ENCODE measurements around the gene TBX21.

The TBX21 gene

DNA sequence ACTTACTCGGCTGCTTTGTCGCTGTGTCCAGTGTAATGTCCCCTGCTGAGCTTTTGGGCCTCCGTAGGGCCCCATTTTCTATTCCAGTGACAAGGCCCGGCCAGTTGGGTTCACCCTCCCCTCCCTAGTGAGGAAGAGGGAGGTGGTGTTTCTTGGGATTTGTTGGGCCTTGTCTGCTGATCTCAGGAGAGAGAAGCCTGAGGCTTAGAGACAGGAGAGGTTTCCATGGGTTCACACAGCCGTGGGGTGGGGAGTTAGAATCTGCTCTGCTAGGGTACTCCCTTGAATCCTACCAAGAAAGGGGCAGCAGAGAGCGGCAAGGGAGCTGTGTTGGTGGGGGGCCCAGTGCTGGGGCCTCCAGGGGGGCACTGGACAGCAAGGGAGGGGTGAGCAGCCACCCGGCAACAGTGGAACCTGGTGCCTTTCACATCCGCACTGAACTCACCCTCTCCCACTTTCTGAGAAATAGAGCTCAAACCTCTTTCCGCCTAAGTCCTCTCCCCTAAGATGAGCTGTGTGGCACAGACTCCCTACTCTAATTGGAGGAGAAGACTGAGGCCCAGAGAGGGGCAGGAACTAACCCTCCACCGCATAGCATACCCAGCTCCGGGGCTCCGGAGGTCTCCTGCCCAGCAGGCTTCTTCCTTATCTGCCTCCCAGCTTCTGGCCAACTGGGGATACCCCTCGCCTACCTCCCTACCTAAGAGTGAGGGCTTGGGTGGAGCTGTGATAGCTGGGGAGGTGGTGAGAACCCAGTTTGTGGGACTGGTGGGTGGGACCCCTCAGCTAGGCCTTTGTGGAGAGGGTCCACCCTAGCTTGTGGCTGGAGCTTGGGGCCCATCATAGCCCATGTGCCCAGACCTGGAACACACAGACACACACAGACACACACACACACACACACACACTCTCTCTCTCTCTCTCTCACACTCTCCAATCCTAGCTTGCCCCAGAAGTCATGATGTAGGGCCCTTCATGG is 32.3 kb upstream of the TBX21 start:
- peaks cover 13% of the 10 kb centered on the region for H3K36me3 ChIP-seq (ENCODE audit: control insufficient read depth, insufficient read depth, low read length)
- peaks cover 3% of the 10 kb centered on the region for H3K27me3 ChIP-seq (ENCODE audit: control insufficient read depth, insufficient read depth, low read length)
- no peak overlapping the region for H3K4me3 ChIP-seq (ENCODE audit: low read depth, low read length)
- H3K9ac ChIP-seq (ENCODE audit: low read depth, low read length) = no peak overlapping the region
- H3K9me3 ChIP-seq (ENCODE audit: control insufficient read depth, insufficient read depth, low read length) = no peaks in the 10 kb centered on the region
- peaks cover 3% of the 10 kb centered on the region for H3K4me1 ChIP-seq (ENCODE audit: control insufficient read depth, insufficient read depth, low read length)

DNA sequence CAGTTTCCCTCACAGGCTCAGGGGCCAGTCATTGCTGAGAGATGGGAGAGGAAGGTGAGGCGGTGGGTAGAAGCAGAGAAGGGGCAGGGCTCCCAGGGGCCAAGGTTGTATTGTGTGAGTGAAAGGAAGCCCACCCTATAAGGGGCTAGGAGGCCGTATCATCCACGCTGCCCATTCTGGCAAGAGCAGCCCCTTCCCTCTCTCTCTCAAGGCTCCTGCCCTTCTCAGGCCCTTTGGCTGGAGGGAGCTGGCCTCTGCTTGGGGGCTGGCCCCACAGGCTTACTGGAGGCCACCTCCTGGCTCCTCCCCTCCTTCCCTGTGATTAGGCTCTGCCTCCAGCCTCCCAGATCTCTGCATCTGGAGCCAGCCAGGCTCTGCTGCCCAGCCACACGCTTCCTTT is 31.4 kb upstream of the TBX21 start:
- Histone ChIP-seq H3K4me3 (ENCODE audit: low read depth, low read length) (no peak overlapping the region), H3K36me3 (ENCODE audit: control insufficient read depth, insufficient read depth, low read length) (peaks cover 13% of the 10 kb centered on the region), H3K27me3 (ENCODE audit: control insufficient read depth, insufficient read depth, low read length) (peaks cover 4% of the 10 kb centered on the region), H3K9me3 (ENCODE audit: control insufficient read depth, insufficient read depth, low read length) (no peaks in the 10 kb centered on the region), H3K9ac (ENCODE audit: low read depth, low read length) (no peak overlapping the region), H3K4me1 (ENCODE audit: control insufficient read depth, insufficient read depth, low read length) (no peaks in the 10 kb centered on the region)

- Histone ChIP-seq H3K9ac (ENCODE audit: low read depth, low read length) (no peak overlapping the region), H3K4me3 (ENCODE audit: low read depth, low read length) (no peak overlapping the region), H3K36me3 (ENCODE audit: control insufficient read depth, insufficient read depth, low read length) (peaks cover 10% of the 10 kb centered on the region)
Observed at GRCh38 chr17:47702391-47702995, 30.5 kb upstream of the TBX21 start.

DNA sequence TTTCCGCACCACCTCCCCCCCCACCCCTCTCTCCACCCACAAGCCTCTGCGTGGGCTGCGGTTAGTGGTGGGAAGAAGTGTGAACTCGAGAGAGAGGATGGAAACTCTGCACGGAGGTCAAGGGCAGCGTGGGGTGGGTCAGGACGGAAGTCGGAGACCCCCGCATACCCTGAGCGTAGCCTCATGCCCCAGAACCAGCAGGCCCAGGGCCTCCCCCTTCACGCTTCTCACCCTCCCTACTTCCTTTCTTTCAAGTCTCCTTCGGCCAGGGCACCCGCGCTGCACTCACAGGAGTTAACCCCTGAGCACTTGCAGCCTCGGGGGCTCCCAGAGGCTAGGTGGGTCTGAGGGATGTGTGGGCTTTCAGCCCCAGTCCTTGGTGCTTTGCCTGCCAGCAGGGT is 29.8 kb upstream of the TBX21 start:
- Histone ChIP-seq H3K9me3 (ENCODE audit: control insufficient read depth, insufficient read depth, low read length) (no peaks in the 10 kb centered on the region), H3K36me3 (ENCODE audit: control insufficient read depth, insufficient read depth, low read length) (peaks cover 10% of the 10 kb centered on the region), H3K4me1 (ENCODE audit: control insufficient read depth, insufficient read depth, low read length) (no peaks in the 10 kb centered on the region), H3K4me3 (ENCODE audit: low read depth, low read length) (no peak overlapping the region), H3K9ac (ENCODE audit: low read depth, low read length) (no peak overlapping the region), H3K27me3 (ENCODE audit: control insufficient read depth, insufficient read depth, low read length) (peaks cover 15% of the 10 kb centered on the region)

More at GRCh38 chr17:47702391-47702995, 30.5 kb upstream of the TBX21 start:
- peaks cover 8% of the 10 kb centered on the region for H3K27me3 ChIP-seq (ENCODE audit: control insufficient read depth, insufficient read depth, low read length)
- no peaks in the 10 kb centered on the region for H3K9me3 ChIP-seq (ENCODE audit: control insufficient read depth, insufficient read depth, low read length)
- H3K4me1 ChIP-seq (ENCODE audit: control insufficient read depth, insufficient read depth, low read length) = no peaks in the 10 kb centered on the region

DNA sequence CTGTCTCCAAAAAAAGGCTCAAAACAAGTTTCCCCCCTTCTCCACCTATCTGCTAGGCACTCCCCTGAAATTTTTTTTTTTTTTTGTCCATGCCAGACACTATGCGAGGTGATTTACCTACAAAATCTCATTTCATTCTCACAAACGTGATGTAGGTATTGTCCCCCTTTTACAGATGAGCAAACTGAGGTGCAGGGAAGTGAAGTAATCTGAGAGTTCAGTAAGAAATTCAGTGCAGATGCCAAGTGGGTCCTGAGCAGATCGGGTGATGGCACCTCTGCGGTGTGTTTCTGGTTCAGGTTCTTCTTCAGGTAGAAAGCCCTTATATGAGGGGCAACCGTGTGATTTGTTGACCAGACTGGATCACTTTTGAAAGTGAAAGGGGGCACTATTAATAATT is 29.4 kb upstream of the TBX21 start:
- Histone ChIP-seq H3K4me3 (ENCODE audit: low read depth, low read length) (no peak overlapping the region), H3K9ac (ENCODE audit: low read depth, low read length) (no peak overlapping the region)

DNA sequence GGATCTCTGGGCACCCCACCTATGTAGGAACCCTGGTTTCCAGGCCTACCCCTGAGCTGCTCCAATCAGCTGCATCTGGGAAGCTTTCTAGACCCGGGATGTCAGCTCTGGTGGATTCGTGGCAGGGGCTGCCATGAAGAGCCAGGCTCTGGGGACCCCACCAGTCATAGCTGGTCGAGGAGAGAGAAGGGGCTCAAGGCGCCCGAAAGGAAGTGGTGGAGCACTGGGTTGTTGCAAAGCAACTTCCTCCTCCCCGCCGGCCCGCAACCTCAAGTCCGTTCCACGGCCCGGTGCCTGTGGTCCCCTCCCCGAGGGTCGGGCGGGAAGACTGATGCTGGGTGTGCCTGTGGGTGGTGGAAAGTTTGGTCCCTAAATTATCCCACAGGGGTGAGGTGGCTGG is 28.9 kb upstream of the TBX21 start:
- no peaks in the 10 kb centered on the region for H3K4me1 ChIP-seq (ENCODE audit: control insufficient read depth, insufficient read depth, low read length)
- H3K9ac ChIP-seq (ENCODE audit: low read depth, low read length) = no peak overlapping the region
- H3K27me3 ChIP-seq (ENCODE audit: control insufficient read depth, insufficient read depth, low read length) = peaks cover 16% of the 10 kb centered on the region
- H3K9me3 ChIP-seq (ENCODE audit: control insufficient read depth, insufficient read depth, low read length) = no peaks in the 10 kb centered on the region
- H3K4me3 ChIP-seq (ENCODE audit: low read depth, low read length) = no peak overlapping the region
- peaks cover 10% of the 10 kb centered on the region for H3K36me3 ChIP-seq (ENCODE audit: control insufficient read depth, insufficient read depth, low read length)

More for the DNA sequence above, 29.4 kb upstream of the TBX21 start:
- Histone ChIP-seq H3K27me3 (ENCODE audit: control insufficient read depth, insufficient read depth, low read length) (peaks cover 16% of the 10 kb centered on the region), H3K9me3 (ENCODE audit: control insufficient read depth, insufficient read depth, low read length) (no peaks in the 10 kb centered on the region), H3K36me3 (ENCODE audit: control insufficient read depth, insufficient read depth, low read length) (peaks cover 10% of the 10 kb centered on the region), H3K4me1 (ENCODE audit: control insufficient read depth, insufficient read depth, low read length) (no peaks in the 10 kb centered on the region)

GRCh38 chr17:47704736-47705135 is 28.3 kb upstream of the TBX21 start:
- peaks cover 8% of the 10 kb centered on the region for H3K36me3 ChIP-seq (ENCODE audit: control insufficient read depth, insufficient read depth, low read length)
- peaks cover 21% of the 10 kb centered on the region for H3K27me3 ChIP-seq (ENCODE audit: control insufficient read depth, insufficient read depth, low read length)
- H3K9me3 ChIP-seq (ENCODE audit: control insufficient read depth, insufficient read depth, low read length) = no peaks in the 10 kb centered on the region
- H3K4me3 ChIP-seq (ENCODE audit: low read depth, low read length) = no peak overlapping the region
- H3K4me1 ChIP-seq (ENCODE audit: control insufficient read depth, insufficient read depth, low read length) = no peaks in the 10 kb centered on the region
- no peak overlapping the region for H3K9ac ChIP-seq (ENCODE audit: low read depth, low read length)

DNA sequence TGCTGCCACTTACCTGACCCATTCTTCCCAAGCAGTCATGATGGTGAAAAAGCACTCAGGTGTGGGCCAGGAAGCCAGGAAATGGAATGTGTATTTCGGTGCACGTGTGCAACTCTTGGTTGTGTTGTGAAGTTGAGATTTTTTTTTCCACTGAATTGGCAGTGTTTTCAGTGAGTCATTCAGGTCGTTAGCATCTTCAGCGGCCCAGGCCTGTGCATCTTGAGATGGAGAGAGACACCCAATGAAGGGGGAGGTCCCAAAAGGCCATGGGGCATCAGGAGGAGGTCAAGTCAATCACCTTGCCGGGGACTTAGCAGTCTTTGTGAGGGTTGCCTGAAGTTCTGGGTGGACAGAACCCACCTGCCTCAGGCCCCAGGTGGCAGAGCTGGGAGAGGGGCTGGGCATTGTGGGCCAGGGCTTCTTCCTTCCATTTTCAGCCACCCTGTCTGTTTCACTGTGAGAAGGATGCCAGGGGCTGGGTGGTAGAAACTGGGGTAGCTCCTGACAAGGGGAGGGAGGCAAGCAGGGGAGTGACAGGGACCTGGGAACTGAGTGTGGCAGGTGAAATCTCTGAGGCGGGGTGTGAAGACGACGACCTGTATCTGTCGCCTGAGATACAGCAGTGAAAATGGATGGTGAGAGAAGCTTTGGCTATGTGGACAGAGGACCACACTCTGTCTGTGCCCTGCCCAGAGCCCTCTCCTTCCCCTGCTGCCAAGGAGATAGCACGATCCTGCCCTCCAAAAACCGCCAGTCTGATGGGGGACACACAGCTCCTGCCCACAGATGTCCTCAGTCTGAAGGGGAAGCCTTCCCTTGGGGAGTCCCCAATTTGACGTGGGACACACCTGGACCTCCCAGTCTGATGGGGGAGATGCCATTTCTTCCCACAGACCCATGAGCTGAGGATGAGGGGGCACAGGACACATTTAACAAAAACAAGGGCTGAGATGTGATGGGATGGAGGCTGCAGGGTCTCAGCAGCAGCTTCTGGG is 27.2 kb upstream of the TBX21 start:
- Histone ChIP-seq H3K4me3 (ENCODE audit: low read depth, low read length) (no peak overlapping the region), H3K9ac (ENCODE audit: low read depth, low read length) (no peak overlapping the region), H3K36me3 (ENCODE audit: control insufficient read depth, insufficient read depth, low read length) (peaks cover 5% of the 10 kb centered on the region), H3K4me1 (ENCODE audit: control insufficient read depth, insufficient read depth, low read length) (no peaks in the 10 kb centered on the region), H3K9me3 (ENCODE audit: control insufficient read depth, insufficient read depth, low read length) (no peaks in the 10 kb centered on the region), H3K27me3 (ENCODE audit: control insufficient read depth, insufficient read depth, low read length) (peaks cover 24% of the 10 kb centered on the region)

DNA sequence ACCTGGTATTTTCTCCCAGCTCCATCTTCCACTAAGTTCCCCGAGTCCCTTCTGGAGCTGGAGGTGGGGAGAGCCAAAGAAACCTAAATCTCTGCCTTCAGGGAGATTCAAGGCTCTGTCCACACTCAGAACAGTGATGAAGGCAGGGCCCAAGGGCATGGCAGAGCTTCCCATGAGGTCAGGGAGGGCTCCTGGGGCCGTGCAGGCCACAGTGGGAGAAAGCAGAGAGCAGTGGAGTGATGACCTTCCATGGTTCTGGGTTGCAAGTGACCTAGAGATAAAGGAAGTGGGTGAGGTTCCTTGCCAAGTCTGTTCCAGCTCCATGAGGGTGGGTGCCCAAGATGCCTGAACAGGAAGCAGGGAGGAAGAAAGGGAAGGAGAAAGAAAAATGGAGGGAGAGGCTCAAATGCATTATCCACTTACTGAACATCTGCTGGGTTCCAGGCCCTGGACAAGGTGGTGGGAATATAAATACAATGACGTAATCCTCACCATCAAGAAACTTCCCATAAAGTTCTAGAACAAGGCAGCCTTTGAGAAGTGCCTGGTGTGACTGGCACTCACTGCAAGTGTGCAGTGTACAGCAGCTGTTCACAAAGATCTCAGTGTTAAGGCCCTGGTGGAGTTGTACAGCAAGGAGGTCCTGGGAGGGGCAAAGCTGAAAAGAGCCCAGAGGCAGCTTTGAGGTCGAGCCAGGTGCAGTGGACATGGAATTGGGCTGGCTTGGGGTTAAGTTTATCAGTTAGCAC is 25.8 kb upstream of the TBX21 start:
- H3K36me3 ChIP-seq (ENCODE audit: control insufficient read depth, insufficient read depth, low read length) = no peaks in the 10 kb centered on the region
- H3K9me3 ChIP-seq (ENCODE audit: control insufficient read depth, insufficient read depth, low read length) = no peaks in the 10 kb centered on the region
- no peak overlapping the region for H3K4me3 ChIP-seq (ENCODE audit: low read depth, low read length)
- peaks cover 24% of the 10 kb centered on the region for H3K27me3 ChIP-seq (ENCODE audit: control insufficient read depth, insufficient read depth, low read length)
- H3K9ac ChIP-seq (ENCODE audit: low read depth, low read length) = no peak overlapping the region
- H3K4me1 ChIP-seq (ENCODE audit: control insufficient read depth, insufficient read depth, low read length) = no peaks in the 10 kb centered on the region

DNA sequence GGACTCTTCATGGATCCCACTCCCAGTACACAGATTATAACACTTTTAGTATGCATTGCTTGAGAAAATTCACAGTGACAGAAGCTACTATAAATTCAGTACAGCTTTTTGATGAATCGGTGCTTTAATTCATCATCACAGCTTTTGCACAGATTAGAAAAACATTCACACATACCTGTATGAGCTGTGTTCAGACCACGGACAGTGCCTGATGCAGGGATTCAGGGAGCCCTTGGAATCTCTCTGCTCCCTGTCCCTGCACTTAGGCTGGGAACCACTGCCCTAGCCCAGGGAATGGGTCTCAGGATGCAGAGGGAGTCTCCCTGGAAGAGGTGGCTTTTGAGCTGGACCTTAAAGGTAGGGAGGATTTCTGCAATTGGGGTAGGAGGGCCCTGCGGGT is 25.2 kb upstream of the TBX21 start:
- no peaks in the 10 kb centered on the region for H3K9me3 ChIP-seq (ENCODE audit: control insufficient read depth, insufficient read depth, low read length)
- H3K27me3 ChIP-seq (ENCODE audit: control insufficient read depth, insufficient read depth, low read length) = peaks cover 28% of the 10 kb centered on the region
- no peaks in the 10 kb centered on the region for H3K4me1 ChIP-seq (ENCODE audit: control insufficient read depth, insufficient read depth, low read length)
- H3K9ac ChIP-seq (ENCODE audit: low read depth, low read length) = no peak overlapping the region
- H3K4me3 ChIP-seq (ENCODE audit: low read depth, low read length) = peak overlapping the region; percentile 32
- no peaks in the 10 kb centered on the region for H3K36me3 ChIP-seq (ENCODE audit: control insufficient read depth, insufficient read depth, low read length)
